Stimulated activated CD4-positive, alpha-beta T cell treated with anti-CD3 and anti-CD28 coated beads, Interleukin-15, amount 100 ng/mL, for 48 hours (primary cell): ENCODE data around the gene KIR3DL2.
"Not testable (repeated sequence)": the region's sequence is repeated elsewhere in the genome, so short reads cannot be mapped to it uniquely, and the experiment has no call there.

Experiments used
- DNase-seq, 2 donors: peaks; one replicate each; pipeline ENCODE4 v3.0.0-alpha.2; 2020; ENCODE audit warnings: low read depth in 2 of 2

Gene KIR3DL2

DNA sequence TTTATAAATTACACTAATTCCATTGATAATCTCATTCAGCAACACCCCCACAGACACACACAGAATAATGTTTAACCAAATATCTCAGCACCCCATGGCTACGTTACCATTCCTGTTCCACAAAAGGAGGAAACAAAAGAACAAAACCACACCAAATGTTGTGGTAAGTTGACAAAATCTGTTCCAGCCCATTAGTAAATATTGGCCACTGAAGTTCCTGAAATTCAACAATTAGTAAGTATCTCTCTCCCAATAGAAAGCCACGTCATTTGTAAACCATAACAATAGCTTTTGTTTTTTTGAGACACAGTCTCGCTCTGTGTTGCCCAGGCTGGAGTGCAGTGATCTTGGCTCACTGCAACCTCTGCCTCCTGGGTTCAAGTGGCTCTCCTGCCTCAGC is 21.5 kb downstream of the KIR3DL2 start:
- DNase-seq, result no peak

DNA sequence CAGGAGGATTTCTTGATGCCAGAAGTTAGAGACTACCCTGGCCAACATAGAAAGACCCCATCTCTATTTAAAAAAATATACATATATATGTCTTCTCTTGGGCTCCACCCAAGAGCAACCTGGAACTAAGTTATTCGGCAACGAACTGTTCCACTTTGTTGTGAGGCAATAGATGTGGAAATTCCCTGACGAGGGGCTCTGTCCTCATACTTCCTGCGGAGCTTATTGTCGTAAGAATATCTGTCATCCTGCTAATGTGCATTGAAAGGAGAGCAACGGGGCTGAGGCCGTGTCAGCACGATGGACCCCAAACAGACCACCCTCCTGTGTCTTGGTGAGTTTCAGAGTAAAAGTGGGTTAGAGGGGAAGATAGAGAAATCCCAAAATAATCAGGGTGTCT is 23.7 kb downstream of the KIR3DL2 start, which contains the start of gene FCAR:
TSS of gene FCAR (plus strand) at position 246 of the 400 bp plus-strand sequence. CDS start at position 301, 55 bp downstream.
- no peak for DNase-seq

DNA sequence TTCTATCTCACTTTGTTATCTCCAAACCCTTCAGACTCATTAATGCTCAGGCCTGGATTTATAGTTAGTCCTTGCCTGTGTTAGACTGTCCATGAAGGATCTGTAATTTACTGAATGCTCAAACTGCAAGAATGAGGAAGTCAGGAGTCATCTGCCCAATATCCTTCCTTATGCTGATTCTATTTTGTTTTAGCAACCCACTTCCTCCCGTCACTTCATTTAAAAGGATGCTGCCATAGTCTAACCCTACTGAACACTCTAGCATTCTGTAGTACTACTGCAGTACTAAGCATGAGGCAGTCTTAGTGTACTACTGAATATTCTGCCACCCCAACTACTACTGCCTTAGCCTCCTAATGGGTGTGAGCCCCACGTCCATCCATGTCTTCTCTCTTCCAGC is 25.3 kb downstream of the KIR3DL2 start:
- DNase-seq, result no peak

DNA sequence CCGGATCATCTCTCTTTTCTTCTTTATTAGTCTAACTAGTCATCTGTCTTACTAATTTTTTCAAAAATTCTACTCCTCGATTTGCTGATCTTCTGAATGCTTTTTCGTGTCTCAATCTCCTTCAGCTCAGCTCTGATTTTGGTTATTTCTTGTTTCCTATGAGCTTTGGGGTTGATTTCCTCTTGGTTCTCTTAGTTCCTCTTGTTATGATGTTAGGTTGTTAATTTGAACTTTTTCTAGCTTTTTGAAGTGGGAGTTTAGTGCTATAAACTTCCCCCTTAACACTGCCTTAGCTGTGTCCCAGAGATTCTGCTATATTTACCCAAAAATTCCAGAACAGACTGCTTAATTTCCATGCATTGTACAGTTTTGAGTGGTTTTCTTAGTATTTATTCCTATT is 27.2 kb downstream of the KIR3DL2 start:
- no peak for DNase-seq

DNA sequence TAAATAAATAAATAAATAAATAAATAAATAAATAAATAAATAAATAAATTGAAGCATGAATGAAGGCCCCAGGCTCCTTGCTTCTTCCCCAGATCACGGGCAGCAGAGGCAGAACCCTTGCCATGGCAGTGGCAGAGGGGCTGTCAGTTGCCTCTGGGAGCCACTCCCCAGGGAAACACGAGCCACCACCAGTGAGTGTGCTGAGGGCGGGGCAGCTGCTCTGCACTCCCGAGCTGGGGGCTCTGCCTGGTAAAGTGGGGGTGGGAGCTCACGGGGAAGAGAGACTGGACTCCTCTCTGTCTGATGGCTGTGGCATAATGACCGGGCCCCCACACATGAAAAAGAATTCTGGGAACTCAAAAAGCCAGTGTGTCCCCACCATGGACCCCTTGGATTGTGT is 31.6 kb downstream of the KIR3DL2 start:
- no peak for DNase-seq

DNA sequence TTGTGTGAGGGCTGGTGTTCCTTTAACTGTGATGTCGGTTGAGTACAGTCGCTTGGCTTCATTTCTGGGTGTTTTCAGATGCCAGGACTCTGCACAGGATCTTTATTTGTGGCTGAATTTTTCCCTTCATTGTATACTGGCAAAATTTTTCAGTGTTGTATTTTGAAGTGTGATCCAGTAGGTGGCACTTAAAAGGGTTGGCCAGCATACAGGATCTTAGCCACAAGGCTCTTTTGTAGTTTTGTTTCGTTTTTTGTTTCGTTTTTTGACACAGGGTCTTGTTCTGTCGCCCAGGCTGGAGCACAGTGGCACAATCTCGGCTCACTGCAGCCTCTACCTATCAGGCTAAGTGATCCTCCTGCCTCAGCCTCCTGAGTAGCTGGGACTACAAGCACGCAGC is 32.5 kb downstream of the KIR3DL2 start:
- DNase-seq, result no peak

DNA sequence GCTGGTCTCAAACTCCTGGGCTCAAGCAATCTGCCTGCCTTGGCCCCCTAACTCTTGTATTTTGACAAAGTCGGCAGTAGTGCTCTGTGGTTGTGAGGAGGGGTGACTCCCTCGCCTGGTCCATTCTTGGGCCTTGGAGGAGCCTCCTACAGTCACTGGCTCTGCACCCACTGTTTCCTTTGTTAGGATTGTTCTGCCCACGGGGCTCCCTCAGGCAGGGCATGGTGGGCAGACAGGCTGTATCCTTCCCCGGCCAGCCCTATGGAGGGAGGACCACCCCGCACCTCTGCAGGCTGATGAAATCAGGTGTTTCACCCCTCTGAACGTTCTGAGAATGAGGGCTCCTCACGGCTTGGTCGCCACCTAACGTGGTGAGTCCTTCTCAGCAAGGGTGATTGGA is 33.0 kb downstream of the KIR3DL2 start:
- no peak for DNase-seq

DNA sequence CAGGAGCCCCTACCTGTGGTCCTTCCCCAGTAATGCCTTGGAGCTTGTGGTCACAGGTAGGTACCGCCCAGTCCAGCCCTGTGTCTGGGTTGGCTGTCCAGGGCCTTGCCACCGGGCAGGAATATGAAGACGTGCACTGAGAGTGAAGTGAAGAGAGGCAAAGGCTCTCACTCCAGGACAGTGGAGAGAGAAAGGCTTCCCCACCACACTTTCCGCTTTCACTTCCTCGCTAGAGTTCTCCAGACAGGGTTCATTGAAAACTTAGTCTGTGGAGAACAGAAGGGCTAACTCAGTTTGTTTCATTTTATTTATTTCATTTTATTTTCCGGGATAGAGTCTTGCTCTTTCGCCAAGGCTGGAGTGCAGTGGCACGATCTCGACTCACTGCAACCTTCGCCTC is 38.0 kb downstream of the KIR3DL2 start:
- no peak for DNase-seq

DNA sequence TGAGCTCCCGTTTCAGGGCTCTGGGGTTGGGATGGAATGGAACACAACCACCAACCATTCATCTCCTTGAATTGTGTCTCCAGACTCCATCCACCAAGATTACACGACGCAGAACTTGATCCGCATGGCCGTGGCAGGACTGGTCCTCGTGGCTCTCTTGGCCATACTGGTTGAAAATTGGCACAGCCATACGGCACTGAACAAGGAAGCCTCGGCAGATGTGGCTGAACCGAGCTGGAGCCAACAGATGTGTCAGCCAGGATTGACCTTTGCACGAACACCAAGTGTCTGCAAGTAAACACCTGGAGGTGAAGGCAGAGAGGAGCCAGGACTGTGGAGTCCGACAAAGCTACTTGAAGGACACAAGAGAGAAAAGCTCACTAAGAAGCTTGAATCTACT is 39.3 kb downstream of the KIR3DL2 start:
- DNase-seq, result no peak

DNA sequence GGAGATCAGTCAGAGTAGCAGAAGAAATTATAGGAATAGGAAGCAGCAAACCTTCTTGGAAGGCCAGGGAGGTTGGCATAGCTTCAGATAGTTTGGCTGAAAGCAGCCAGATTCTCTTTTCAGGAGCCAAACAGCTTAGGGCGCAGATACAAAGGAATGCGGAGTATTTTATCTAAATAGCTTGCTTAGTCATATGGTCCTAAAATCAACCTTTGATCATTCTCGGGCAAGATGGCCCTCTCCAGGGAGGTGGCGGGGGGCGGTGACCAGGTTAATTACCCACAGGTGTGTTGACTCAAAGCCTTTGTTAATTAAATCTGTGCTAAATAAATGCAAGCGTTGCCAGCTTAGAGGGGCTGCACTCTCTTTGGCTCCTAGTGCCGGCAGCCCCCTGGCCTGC is 43.2 kb downstream of the KIR3DL2 start:
- no peak for DNase-seq

DNA sequence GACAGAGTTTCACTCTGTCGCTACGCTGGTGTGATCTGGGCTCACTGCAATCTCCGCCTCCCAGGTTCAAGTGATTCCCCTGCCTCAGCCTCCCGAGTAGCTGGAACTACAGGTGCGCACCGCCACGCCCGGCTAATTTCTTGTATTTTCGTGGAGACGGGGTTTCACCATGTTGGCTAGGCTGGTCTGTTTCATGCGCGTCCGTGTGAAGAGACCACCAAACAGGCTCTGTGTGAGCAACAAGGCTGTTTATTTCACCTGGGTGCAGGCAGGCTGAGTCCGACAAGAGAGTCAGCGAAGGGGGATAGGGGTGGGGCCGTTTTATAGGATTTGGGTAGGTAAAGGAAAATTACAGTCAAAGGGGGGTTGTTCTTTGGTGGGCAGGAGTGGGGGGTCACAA is 43.9 kb downstream of the KIR3DL2 start:
- DNase-seq, result not testable (repeated sequence)

DNA sequence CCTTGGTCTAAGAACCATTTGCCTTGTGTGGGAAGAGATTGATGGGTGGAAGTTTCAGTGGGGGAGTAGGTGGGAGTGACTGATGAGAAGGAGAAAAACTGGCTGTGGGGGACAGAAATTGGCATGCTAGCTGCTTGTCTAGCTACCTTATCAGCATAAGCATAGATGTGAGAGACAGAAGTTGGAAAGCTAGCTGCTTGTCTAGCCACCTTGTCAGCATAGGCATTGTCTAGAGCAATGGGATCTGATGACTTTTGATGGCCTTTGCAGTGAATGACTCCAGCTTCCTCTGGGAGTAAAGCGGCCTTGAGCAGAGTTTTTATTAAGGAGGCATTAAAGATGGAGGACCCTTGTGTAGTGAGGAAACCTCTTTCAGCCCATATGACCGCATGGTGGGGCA is 45.8 kb downstream of the KIR3DL2 start:
- no peak for DNase-seq

DNA sequence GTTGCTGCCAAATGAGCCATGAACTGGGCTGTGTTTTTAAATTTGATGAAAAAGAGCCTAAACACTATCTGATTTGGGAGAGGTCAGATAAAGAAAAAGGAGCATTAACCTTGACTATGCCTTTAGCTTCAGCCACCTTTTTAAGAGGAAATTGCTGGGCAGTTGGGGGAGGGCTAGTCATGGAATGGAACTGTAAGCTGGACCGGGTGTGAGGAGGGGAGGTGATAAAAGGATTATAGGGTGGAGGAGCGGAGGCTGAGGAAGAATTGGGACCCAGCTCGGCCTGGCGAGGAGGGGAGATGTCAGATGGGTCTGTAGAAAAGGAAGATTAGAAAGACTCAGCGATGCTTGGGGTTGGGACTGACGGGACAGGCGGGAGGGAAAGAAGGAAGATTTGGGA is 48.4 kb downstream of the KIR3DL2 start:
- DNase-seq, result not testable (repeated sequence)

DNA sequence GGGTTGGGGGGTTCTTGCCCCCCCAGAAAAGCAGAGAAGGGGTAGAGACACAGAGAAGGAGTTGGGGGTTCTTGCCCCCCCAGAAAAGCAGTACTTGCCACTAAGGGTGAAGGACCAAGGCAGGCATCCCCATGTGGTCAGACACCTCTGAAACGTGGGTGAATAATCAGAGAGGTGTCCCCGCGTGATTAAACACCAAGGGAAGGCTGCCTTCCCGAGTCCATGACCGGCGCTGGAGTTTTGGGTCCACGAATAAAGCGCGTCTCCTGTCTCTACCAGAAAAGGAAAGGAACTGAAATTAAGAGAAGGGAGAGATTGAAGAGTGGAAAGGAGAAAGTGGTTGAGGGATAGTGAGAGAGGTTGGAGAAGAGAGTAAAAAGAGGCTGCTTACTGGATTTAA is 49.4 kb downstream of the KIR3DL2 start:
- not testable (repeated sequence) for DNase-seq

DNA sequence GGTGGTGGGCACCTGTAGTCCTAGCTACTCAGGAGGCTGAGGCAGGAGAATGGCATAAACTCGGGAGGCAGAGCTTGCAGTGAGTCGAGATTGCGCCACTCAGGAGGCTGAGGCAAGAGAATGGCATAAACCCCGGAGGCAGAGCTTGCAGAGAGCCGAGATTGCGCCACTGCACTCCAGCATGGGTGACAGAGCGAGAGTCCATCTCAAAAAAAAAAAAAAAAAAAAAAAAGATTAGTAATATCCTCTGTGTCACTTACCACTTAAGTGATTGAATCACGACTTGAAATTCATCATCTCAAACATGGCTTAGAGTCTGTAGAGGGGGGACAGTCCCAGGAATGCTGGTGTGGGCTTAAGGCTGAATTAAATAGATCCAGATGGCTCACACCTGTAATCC is 50.9 kb downstream of the KIR3DL2 start:
- not testable (repeated sequence) for DNase-seq

DNA sequence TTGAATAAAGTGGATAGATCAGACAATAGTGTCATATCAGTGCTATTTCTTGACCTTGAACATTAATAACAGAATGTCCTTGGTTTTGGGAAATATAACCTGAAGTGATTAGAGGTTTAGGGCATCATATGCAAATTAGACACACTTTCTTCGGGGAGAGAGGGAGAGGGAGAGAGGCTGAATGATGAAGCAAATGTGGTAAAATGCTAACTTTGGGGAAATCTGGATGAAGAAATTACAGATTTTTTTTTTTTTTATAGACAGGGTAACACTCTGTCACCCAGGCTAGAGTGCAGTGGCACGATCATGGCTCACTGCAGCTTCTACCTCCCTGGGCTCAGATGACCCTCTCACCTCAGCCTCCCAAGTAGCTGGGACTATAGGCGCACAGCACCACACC is 51.8 kb downstream of the KIR3DL2 start:
- DNase-seq, result no peak

DNA sequence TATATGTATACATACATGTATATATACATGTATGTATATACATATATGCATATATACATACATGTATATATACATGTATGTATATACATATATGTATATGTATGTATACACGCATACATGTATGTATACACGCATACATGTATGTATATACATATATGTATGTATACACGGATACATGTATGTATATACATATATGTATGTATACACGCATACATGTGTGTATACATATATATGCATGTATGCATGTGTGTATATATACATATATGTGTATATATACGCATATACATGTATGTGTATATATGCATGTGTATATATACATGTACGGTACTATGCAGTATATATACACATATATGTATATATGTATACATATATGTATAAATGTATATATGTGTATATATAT is 53.1 kb downstream of the KIR3DL2 start:
- no peak for DNase-seq

DNA sequence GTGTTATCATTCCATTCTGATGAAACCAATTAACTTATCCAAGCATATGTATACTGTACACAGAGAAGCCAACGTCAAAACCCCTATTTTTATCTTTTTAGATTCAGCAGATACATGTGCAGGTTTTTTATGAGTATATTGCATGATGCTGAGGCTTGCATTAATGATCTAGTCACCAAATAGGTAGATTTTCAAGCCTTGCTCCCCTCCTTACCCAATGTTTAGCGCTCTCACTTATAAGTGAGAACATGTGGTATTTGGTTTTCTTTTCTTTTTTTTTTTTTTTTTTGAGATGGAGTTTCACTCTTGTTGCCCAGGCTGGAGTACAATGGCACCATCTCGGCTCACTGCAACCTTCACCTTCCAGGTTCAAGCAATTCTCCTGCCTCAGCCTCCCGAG is 54.0 kb downstream of the KIR3DL2 start:
- DNase-seq, result not testable (repeated sequence)

DNA sequence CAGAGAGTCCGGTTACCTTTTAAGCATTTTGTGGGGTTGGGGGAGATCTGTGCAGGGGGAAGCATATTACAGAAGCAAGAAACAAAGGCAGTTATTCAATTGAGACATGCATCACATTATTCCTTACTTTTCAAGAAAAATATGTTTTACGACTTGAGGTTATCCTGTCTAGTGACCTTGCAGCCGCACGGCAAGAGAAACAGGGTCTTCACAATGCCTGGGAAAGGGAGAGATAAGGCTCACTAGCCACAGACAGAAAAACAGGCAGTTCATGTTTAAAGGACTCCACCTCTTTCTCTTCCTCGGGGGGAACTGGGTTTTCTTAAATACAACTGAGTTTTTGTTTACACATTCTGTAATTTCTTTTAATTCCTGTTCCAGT is 55.2 kb downstream of the KIR3DL2 start:
- no peak for DNase-seq

DNA sequence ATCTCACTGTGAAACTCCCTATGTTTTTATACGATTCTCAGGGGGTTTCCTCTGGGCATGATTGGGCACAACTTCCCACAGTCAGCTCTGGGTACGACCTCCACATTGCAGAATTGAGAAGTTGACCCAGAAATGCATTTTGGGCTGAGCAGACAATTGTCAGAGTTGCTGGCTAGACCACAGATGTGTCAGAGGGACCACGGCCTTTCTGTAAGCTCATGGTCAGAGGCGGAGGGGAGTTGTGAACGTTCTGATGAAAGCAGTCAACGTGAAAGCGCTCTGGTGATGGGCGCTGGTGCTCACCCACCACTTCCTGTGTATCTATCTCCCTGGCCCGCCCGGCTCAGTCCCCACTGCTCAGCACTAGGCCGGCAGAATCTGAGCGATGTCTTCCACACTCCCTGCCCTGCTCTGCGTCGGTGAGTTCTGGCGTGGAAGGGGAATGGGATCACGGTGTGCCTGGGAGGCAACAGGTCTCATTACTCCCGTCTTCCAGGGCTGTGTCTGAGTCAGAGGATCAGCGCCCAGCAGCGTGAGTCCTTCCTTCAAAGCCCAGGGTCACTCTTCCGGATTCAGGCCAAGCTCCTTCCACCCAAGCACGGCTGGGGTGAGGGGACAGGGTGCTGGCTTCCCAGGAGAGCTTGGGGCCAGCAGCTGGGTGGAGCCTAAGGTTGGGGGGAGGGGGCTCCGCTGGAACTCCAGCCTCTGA is 55.7 kb downstream of the KIR3DL2 start, which contains the start of gene NCR1:
TSS of gene NCR1 (plus strand) at position 346 of the 709 bp plus-strand sequence. CDS start at position 386, 40 bp downstream.
- DNase-seq, result no peak

DNA sequence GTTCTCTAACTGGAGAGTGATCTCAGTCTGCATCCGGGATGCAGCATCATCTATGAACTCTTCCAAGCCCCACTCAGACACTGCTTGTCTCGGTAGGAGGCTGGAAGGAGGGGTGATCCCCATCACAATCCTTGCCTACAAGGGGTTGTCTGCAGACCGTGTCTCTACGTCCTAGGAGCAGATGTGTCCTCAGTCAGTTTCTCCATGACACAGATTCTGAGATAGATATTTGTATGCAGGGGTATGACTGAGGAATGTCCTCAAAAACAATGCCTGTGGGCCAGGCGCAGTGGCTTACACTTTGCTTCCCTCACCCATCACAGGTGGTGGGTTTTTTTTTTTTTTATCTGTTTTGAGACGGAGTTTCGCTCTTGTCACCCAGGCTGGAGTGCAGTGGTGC is 56.6 kb downstream of the KIR3DL2 start:
- no peak for DNase-seq

DNA sequence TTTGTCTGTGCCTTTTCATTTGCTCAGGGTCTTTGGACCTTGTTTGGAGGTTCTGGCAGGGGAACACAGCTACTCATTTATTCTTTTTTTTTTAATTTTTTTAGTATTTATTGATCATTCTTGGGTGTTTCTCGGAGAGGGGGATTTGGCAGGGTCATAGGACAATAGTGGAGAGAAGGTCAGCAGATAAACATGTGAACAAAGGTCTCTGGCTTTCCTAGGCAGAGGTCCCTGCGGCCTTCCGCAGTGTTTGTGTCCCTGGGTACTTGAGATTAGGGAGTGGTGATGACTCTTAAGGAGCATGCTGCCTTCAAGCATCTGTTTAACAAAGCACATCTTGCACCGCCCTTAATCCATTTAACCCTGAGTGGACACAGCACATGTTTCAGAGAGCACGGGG is 57.7 kb downstream of the KIR3DL2 start:
- not testable (repeated sequence) for DNase-seq
